SU-DHL-6 (cell line): ENCODE results near the gene ZFAND3.

ENCODE experiments used
- H2AFZ ChIP-seq: fragments of 200-600 bp; sonication (generic); 2 replicates; pipeline ENCODE4 v1.6.1; 2014; ENCODE audit warnings: low read depth, mild to moderate bottlenecking, moderate library complexity, mixed read lengths, antibody characterized with exemption, low read length; ENCODE audit not compliant: severe bottlenecking
- H3F3A ChIP-seq: fragments of 200-600 bp; shearing (Covaris generic); 2 replicates; pipeline ENCODE4 v1.6.0; 2016; ENCODE audit warnings: antibody characterized with exemption, mild to moderate bottlenecking; ENCODE audit not compliant: insufficient read depth
- H3K27ac ChIP-seq: fragments of 200-600 bp; sonication (generic); 2 replicates; pipeline ENCODE4 v1.5.1; 2016; ENCODE audit warnings: low read depth, mild to moderate bottlenecking, low read length, moderate library complexity, mixed read lengths
- H3K27me3 ChIP-seq: fragments of 200-600 bp; sonication (generic), shearing (Covaris generic); 2 replicates; pipeline ENCODE4 v1.6.0; 2014; ENCODE audit warnings: mild to moderate bottlenecking, low read length
- H3K36me3 ChIP-seq: fragments of 200-600 bp; sonication (generic); 2 replicates; pipeline ENCODE4 v1.6.1; 2014; ENCODE audit warnings: mild to moderate bottlenecking, low read length, mixed read lengths
- H3K4me2 ChIP-seq: fragments of 300-600, 200-600 bp; shearing (Covaris generic), sonication (generic); 2 replicates; pipeline ENCODE4 v1.6.0; 2014; ENCODE audit warnings: low read length, low read depth, mild to moderate bottlenecking; ENCODE audit not compliant: poor library complexity, severe bottlenecking
- H3K4me3 ChIP-seq: fragments of 200-600 bp; sonication (generic); 2 replicates; pipeline ENCODE4 v1.5.1; 2014; ENCODE audit warnings: antibody characterized with exemption, low read length, mild to moderate bottlenecking, mixed read lengths; ENCODE audit not compliant: insufficient read depth, poor library complexity, severe bottlenecking
- H3K79me2 ChIP-seq: fragments of 200-600 bp; sonication (generic); 2 replicates; pipeline ENCODE4 v1.6.1; 2014; ENCODE audit warnings: mild to moderate bottlenecking, low read length, moderate library complexity; ENCODE audit not compliant: insufficient read depth
- H3K9ac ChIP-seq: fragments of 200-600 bp; sonication (generic); 2 replicates; pipeline ENCODE4 v1.7.0; 2014; ENCODE audit warnings: mild to moderate bottlenecking, low read length
- H3K9me2 ChIP-seq: fragments of 200-600 bp; sonication (generic); replicated peaks from 2 replicates; pipeline ENCODE4 v1.6.1; 2014; ENCODE audit warnings: low read length; ENCODE audit not compliant: insufficient read depth
- H3K9me3 ChIP-seq: fragments of 200-600 bp; sonication (generic); 2 replicates; pipeline ENCODE4 v1.6.1; 2014; ENCODE audit warnings: low read length, mixed read lengths; ENCODE audit not compliant: insufficient read depth
- H4K20me1 ChIP-seq: fragments of 200-600 bp; sonication (generic); 2 replicates; pipeline ENCODE4 v1.6.1; 2014; ENCODE audit warnings: low read depth, mild to moderate bottlenecking, antibody characterized with exemption, low read length, moderate library complexity, mixed read lengths
- CTCF ChIP-seq: fragments of 200-600 bp; sonication (generic); IDR thresholded peaks from one replicate; pipeline ENCODE4 v1.5.1; 2017; ENCODE audit warnings: antibody characterized with exemption, mild to moderate bottlenecking, low read length, moderate library complexity; ENCODE audit not compliant: insufficient read depth, poor library complexity, severe bottlenecking
- EZH2phosphoT487 ChIP-seq: fragments of 200-600 bp; sonication (generic), shearing (Covaris generic); conservative IDR thresholded peaks from 2 replicates; pipeline ENCODE4 v1.6.1; 2018; ENCODE audit warnings: mild to moderate bottlenecking, antibody characterized with exemption, low read length, moderate library complexity, mixed read lengths

ZFAND3 gene

GRCh38 chr6:37781788-37782187, 37.7 kb upstream of the ZFAND3 start:
- no peaks in the 10 kb centered on the region for H3F3A ChIP-seq
- H3K79me2 ChIP-seq, result no peaks in the 10 kb centered on the region
- no peaks in the 10 kb centered on the region for H3K9me3 ChIP-seq
- H3K9me2 ChIP-seq, result no peaks in the 10 kb centered on the region
- H4K20me1 ChIP-seq, result no peaks in the 10 kb centered on the region
- H3K9ac ChIP-seq, result no peak overlapping the region
- no peaks in the 10 kb centered on the region for H3K27me3 ChIP-seq
- H3K36me3 ChIP-seq, result no peaks in the 10 kb centered on the region
- no peak overlapping the region for H3K4me2 ChIP-seq
- TF ChIP-seq EZH2phosphoT487, result no peak
- TF ChIP-seq CTCF, result no peak
- H3K27ac ChIP-seq, result no peak overlapping the region
- H2AFZ ChIP-seq, result no peak overlapping the region
- no peak overlapping the region for H3K4me3 ChIP-seq

- no peak for TF ChIP-seq CTCF
- TF ChIP-seq EZH2phosphoT487, result no peak
- Histone ChIP-seq H3K4me3 (no peak overlapping the region), H3F3A (no peaks in the 10 kb centered on the region), H3K9me3 (no peaks in the 10 kb centered on the region), H3K4me2 (no peak overlapping the region), H3K36me3 (no peaks in the 10 kb centered on the region), H3K27ac (no peak overlapping the region), H4K20me1 (no peaks in the 10 kb centered on the region), H3K9ac (no peak overlapping the region), H3K27me3 (no peaks in the 10 kb centered on the region), H3K9me2 (no peaks in the 10 kb centered on the region), H2AFZ (no peak overlapping the region), H3K79me2 (no peaks in the 10 kb centered on the region)
Observed at GRCh38 chr6:37783025-37783855, 36.3 kb upstream of the ZFAND3 start.

- TF ChIP-seq CTCF (no peak), EZH2phosphoT487 (no peak)
- no peaks in the 10 kb centered on the region for H3K27me3 ChIP-seq
- no peaks in the 10 kb centered on the region for H3K36me3 ChIP-seq
- no peak overlapping the region for H3K4me2 ChIP-seq
- H3F3A ChIP-seq, result no peaks in the 10 kb centered on the region
- H3K9me3 ChIP-seq, result no peaks in the 10 kb centered on the region
- no peaks in the 10 kb centered on the region for H3K9me2 ChIP-seq
- H3K79me2 ChIP-seq, result no peaks in the 10 kb centered on the region
- H3K27ac ChIP-seq, result no peak overlapping the region
- no peaks in the 10 kb centered on the region for H4K20me1 ChIP-seq
- no peak overlapping the region for H3K9ac ChIP-seq
- H2AFZ ChIP-seq, result no peak overlapping the region
- no peak overlapping the region for H3K4me3 ChIP-seq
Observed at GRCh38 chr6:37783856-37784584, 35.5 kb upstream of the ZFAND3 start.
